Loucy (cell line): ENCODE results near the gene RILP.

ENCODE experiments used
- H2AFZ ChIP-seq: fragments of 200-600 bp; sonication (generic); 2 replicates; pipeline ENCODE4 v1.6.0; 2016; ENCODE audit warnings: antibody characterized with exemption, mild to moderate bottlenecking, low read length, moderate library complexity
- H3F3A ChIP-seq: fragments of 200-600 bp; 2 replicates; pipeline ENCODE4 v1.6.0; 2016; ENCODE audit warnings: antibody characterized with exemption, low read depth, mild to moderate bottlenecking
- H3K27me3 ChIP-seq: fragments of 200-600 bp; sonication (generic); 2 replicates; pipeline ENCODE4 v1.6.1; 2014; ENCODE audit warnings: low read length, mild to moderate bottlenecking; ENCODE audit not compliant: insufficient read depth, poor library complexity, severe bottlenecking
- H3K36me3 ChIP-seq: fragments of 200-600 bp; sonication (generic); 2 replicates; pipeline ENCODE4 v1.6.1; 2016; ENCODE audit warnings: low read length; ENCODE audit not compliant: insufficient read depth
- H3K4me1 ChIP-seq: fragments of 200-600 bp; sonication (generic); 2 replicates; pipeline ENCODE4 v1.5.1; 2014; ENCODE audit warnings: low read length, mild to moderate bottlenecking; ENCODE audit not compliant: insufficient read depth, poor library complexity, severe bottlenecking
- H3K4me2 ChIP-seq: fragments of 200-600 bp; sonication (generic); 2 replicates; pipeline ENCODE4 v1.6.0; 2014; ENCODE audit warnings: antibody characterized with exemption, low read length, low read depth, mild to moderate bottlenecking; ENCODE audit not compliant: poor library complexity, severe bottlenecking
- H3K4me3 ChIP-seq: fragments of 200-600 bp; sonication (generic); 2 replicates; pipeline ENCODE4 v1.5.1; 2014; ENCODE audit warnings: low read length, mild to moderate bottlenecking, mixed read lengths; ENCODE audit not compliant: poor library complexity, severe bottlenecking
- H3K79me2 ChIP-seq: fragments of 200-600 bp; sonication (generic); 2 replicates; pipeline ENCODE4 v1.6.1; 2014; ENCODE audit warnings: low read length; ENCODE audit not compliant: insufficient read depth
- H3K9ac ChIP-seq: fragments of 200-600 bp; sonication (generic); 2 replicates; pipeline ENCODE4 v1.6.0; 2014; ENCODE audit warnings: mild to moderate bottlenecking, low read depth, low read length, moderate library complexity; ENCODE audit not compliant: poor library complexity, severe bottlenecking
- H3K9me2 ChIP-seq: fragments of 200-600 bp; sonication (generic); replicated peaks from 2 replicates; pipeline ENCODE4 v1.6.1; 2016; ENCODE audit warnings: low read depth, low read length, mixed read lengths
- H3K9me3 ChIP-seq: fragments of 200-600 bp; sonication (generic); 2 replicates; pipeline ENCODE4 v1.6.1; 2014; ENCODE audit warnings: mild to moderate bottlenecking, antibody characterized with exemption, low read length, low read depth; ENCODE audit not compliant: insufficient read depth
- H4K20me1 ChIP-seq: fragments of 200-600 bp; sonication (generic); 2 replicates; pipeline ENCODE4 v1.6.0; 2014; ENCODE audit warnings: antibody characterized with exemption, low read length, mild to moderate bottlenecking; ENCODE audit not compliant: insufficient read depth, poor library complexity, severe bottlenecking
- EZH2phosphoT487 ChIP-seq: fragments of 200-600 bp; IDR thresholded peaks from 2 replicates; pipeline ENCODE4 v1.6.1; 2018; ENCODE audit warnings: antibody characterized with exemption, mild to moderate bottlenecking, moderate library complexity, borderline replicate concordance
- TF ChIP-seq, protein P1 (sequence below): fragments of 200-600 bp; sonication (generic); conservative IDR thresholded peaks from 2 replicates; pipeline ENCODE4 v1.5.1; 2014; ENCODE audit warnings: mild to moderate bottlenecking, antibody characterized with exemption, low read length

RILP gene

GRCh38 chr17:1608676-1609075 is 41.0 kb downstream of the RILP start:
- Histone ChIP-seq H3F3A (no peaks in the 10 kb centered on the region), H3K4me3 (no peak overlapping the region), H3K9ac (no peak overlapping the region), H3K27me3 (no peaks in the 10 kb centered on the region), H3K9me2 (no peaks in the 10 kb centered on the region), H4K20me1 (no peaks in the 10 kb centered on the region), H3K4me1 (peaks cover 17% of the 10 kb centered on the region), H3K79me2 (no peaks in the 10 kb centered on the region), H3K9me3 (no peaks in the 10 kb centered on the region), H3K4me2 (no peak overlapping the region), H2AFZ (no peak overlapping the region), H3K36me3 (no peaks in the 10 kb centered on the region)
- no peak for TF ChIP-seq EZH2phosphoT487
- TF ChIP-seq, protein P1, sequence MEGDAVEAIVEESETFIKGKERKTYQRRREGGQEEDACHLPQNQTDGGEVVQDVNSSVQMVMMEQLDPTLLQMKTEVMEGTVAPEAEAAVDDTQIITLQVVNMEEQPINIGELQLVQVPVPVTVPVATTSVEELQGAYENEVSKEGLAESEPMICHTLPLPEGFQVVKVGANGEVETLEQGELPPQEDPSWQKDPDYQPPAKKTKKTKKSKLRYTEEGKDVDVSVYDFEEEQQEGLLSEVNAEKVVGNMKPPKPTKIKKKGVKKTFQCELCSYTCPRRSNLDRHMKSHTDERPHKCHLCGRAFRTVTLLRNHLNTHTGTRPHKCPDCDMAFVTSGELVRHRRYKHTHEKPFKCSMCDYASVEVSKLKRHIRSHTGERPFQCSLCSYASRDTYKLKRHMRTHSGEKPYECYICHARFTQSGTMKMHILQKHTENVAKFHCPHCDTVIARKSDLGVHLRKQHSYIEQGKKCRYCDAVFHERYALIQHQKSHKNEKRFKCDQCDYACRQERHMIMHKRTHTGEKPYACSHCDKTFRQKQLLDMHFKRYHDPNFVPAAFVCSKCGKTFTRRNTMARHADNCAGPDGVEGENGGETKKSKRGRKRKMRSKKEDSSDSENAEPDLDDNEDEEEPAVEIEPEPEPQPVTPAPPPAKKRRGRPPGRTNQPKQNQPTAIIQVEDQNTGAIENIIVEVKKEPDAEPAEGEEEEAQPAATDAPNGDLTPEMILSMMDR, result no peak

- Histone ChIP-seq H2AFZ (no peak overlapping the region), H3K36me3 (no peaks in the 10 kb centered on the region), H3K27me3 (no peaks in the 10 kb centered on the region), H3K9me2 (no peaks in the 10 kb centered on the region), H3K4me3 (no peak overlapping the region), H3K9me3 (no peaks in the 10 kb centered on the region), H3K4me1 (peaks cover 17% of the 10 kb centered on the region), H3K9ac (peak overlapping the region; percentile 15), H3K4me2 (peak overlapping the region; percentile 0), H4K20me1 (no peaks in the 10 kb centered on the region), H3K79me2 (no peaks in the 10 kb centered on the region), H3F3A (no peaks in the 10 kb centered on the region)
- TF ChIP-seq, protein P1, result no peak
Observed at GRCh38 chr17:1607971-1608320, 41.7 kb downstream of the RILP start.

DNA sequence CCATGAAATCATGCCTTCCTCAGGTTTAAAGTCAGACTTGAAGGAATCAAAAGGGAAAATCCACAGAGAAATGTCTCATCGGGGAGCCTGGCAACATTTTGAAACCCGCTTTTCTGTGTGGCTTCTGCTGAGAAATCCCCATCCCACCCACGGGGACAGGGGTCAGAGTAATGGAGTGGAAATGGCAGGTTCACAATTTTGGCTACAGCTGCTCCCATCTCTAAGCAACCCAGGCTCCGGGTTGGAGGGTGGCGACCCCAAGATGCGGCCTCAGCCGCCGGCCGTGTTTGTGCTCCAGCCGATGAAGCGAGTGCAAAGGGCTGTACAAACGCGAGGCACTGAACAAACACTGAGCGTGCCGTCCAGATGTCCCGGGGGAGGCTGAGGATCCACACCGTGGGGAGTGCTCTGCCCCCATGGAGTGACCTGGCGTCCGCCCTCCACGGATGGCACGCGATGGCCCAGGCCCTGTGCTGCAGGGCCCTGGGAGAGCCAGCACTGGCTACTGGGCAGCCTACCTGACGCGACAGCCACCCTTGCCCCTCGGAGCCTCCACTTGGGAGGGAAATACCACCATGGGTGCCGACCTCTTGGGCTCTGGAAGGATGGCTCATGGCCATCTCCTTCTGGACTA is 43.2 kb downstream of the RILP start:
- Histone ChIP-seq H3K4me1 (peaks cover 17% of the 10 kb centered on the region), H3K9me2 (no peaks in the 10 kb centered on the region), H3K9ac (peak overlapping the region; percentile 15), H3F3A (no peaks in the 10 kb centered on the region), H3K9me3 (peaks cover 6% of the 10 kb centered on the region; the same call in 1 of the 2 replicates), H3K4me3 (no peak overlapping the region), H3K4me2 (no peak overlapping the region), H3K27me3 (no peaks in the 10 kb centered on the region), H2AFZ (no peak overlapping the region), H3K79me2 (no peaks in the 10 kb centered on the region), H4K20me1 (no peaks in the 10 kb centered on the region), H3K36me3 (peaks cover 6% of the 10 kb centered on the region; the same call in 1 of the 2 replicates)
- TF ChIP-seq, protein P1, result no peak
- TF ChIP-seq EZH2phosphoT487, result no peak
